Measurements from ENCODE around the gene ITPR1.

- TF ChIP-seq EZH2 (IDR thresholded peaks at IDR 0.05; ENCODE audit: insufficient read depth, poor library complexity, severe bottlenecking) (no peak), EZH2phosphoT487 (IDR thresholded peaks at IDR 0.05; ENCODE audit: insufficient read depth, low read depth) (no peak)
Observed at GRCh38 chr3:4522947-4523346, 29.8 kb downstream of the ITPR1 start.
